Measurements from ENCODE around the gene PML.
"Not testable (repeated sequence)": the region's sequence is repeated elsewhere in the genome, so short reads cannot be mapped to it uniquely, and the experiment has no call there.

- TF ChIP-seq POLR2AphosphoS5 (IDR thresholded peaks at IDR 0.05; ENCODE audit: low read depth); CTCF (IDR thresholded peaks at IDR 0.05; ENCODE audit: insufficient read depth, low read length); REST (IDR thresholded peaks at IDR 0.05; ENCODE audit: insufficient replicate concordance, low read depth); SPI1 (IDR thresholded peaks at IDR 0.05; ENCODE audit: borderline replicate concordance, low read depth): not testable (repeated sequence)
Observed at GRCh38 chr15:74064822-74065221, 70.3 kb downstream of the PML start.
